HEK293 (cell line): ENCODE measurements around the gene CDH22.

Experiments
- CTCF ChIA-PET: fragments of 350-600 bp; formaldehyde crosslinking; extraction: SDS; loops from one replicate; lab custom pipeline; 2021; ENCODE audit warnings: antibody characterized with exemption; lab: Yijun Ruan, JAX
- POLR2A ChIA-PET: fragments of 300-600 bp; formaldehyde crosslinking; extraction: SDS; loops from one replicate; lab custom pipeline; 2020; ENCODE audit warnings: antibody characterized with exemption, inconsistent platforms; lab: Yijun Ruan, JAX
- H3K27ac ChIP-seq: fragments of 200-500 bp; sonication (Bioruptor generic); 2 replicates; pipeline ENCODE4 v1.5.1; 2014; ENCODE audit warnings: low read depth, low read length, control low read depth, inconsistent platforms; ENCODE audit errors: extremely low read depth
- H3K36me3 ChIP-seq, 2 experiments: fragments of 200-500 bp in 1 of 2; sonication (Bioruptor generic) in 1 of 2; 1 replicate in 1 of 2; 2 replicates in 1 of 2; pipeline ENCODE4 v1.5.1; 2014 to 2017; ENCODE audit warnings: inconsistent platforms in 2 of 2, low read length in 2 of 2; ENCODE audit not compliant: control insufficient read depth in 2 of 2, insufficient read depth in 1 of 2
- H3K4me1 ChIP-seq: fragments of 200-500 bp; sonication (Bioruptor generic); 2 replicates; pipeline ENCODE4 v1.5.1; 2014; ENCODE audit warnings: mild to moderate bottlenecking, low read length, inconsistent platforms; ENCODE audit not compliant: control insufficient read depth, insufficient read depth
- H3K4me3 ChIP-seq: 2 replicates; pipeline ENCODE4 v1.5.1; 2011; ENCODE audit warnings: low read depth, mild to moderate bottlenecking, control low read depth, low read length, moderate library complexity
- H3K9me3 ChIP-seq: fragments of 200-500 bp; sonication (Bioruptor generic); 2 replicates; pipeline ENCODE4 v1.5.1; 2014; ENCODE audit warnings: low read depth, low read length, inconsistent platforms; ENCODE audit not compliant: control insufficient read depth, insufficient read depth
- BCL11A ChIP-seq: fragments of 450-650 bp; formaldehyde crosslinking; IDR thresholded peaks from 2 replicates; pipeline ENCODE4 v1.5.1; 2016; ENCODE audit warnings: low read depth, missing biosample characterization, missing genetic modification characterization
- EGR2 ChIP-seq: fragments of 450-650 bp; formaldehyde crosslinking; IDR thresholded peaks from 2 replicates; pipeline ENCODE4 v1.5.1; 2016; ENCODE audit warnings: low read depth, missing biosample characterization, missing genetic modification characterization
- GLI4 ChIP-seq: fragments of 450-650 bp; formaldehyde crosslinking; IDR thresholded peaks from 2 replicates; pipeline ENCODE4 v1.5.1; 2016; ENCODE audit warnings: missing biosample characterization, missing genetic modification characterization
- GLIS2 ChIP-seq: fragments of 450-650 bp; formaldehyde crosslinking; IDR thresholded peaks from 2 replicates; pipeline ENCODE4 v1.5.1; 2016; ENCODE audit warnings: missing biosample characterization, missing genetic modification characterization
- HOXA7 ChIP-seq: sonication (generic); formaldehyde crosslinking; IDR thresholded peaks from 2 replicates; pipeline ENCODE4 v1.8.1; 2022; ENCODE audit warnings: missing genetic modification reagents, borderline replicate concordance
- MZF1 ChIP-seq: fragments of 450-650 bp; formaldehyde crosslinking; IDR thresholded peaks from 2 replicates; pipeline ENCODE4 v1.5.1; 2017; ENCODE audit warnings: missing biosample characterization, missing genetic modification characterization, borderline replicate concordance
- YY2 ChIP-seq: fragments of 450-650 bp; formaldehyde crosslinking; IDR thresholded peaks from 2 replicates; pipeline ENCODE4 v1.5.1; 2016; ENCODE audit warnings: missing biosample characterization, missing genetic modification characterization
- ZBTB20 ChIP-seq: fragments of 450-650 bp; formaldehyde crosslinking; IDR thresholded peaks from 2 replicates; pipeline ENCODE4 v1.5.1; 2016; ENCODE audit warnings: missing biosample characterization, missing genetic modification characterization
- ZBTB8A ChIP-seq: fragments of 450-650 bp; formaldehyde crosslinking; IDR thresholded peaks from 2 replicates; pipeline ENCODE4 v1.5.1; 2016; ENCODE audit warnings: missing biosample characterization, missing genetic modification characterization
- ZFHX2 ChIP-seq: fragments of 450-650 bp; formaldehyde crosslinking; conservative IDR thresholded peaks from 2 replicates; pipeline ENCODE4 v1.5.1; 2016; ENCODE audit warnings: missing biosample characterization, missing genetic modification characterization
- ZFP41 ChIP-seq: fragments of 450-650 bp; formaldehyde crosslinking; IDR thresholded peaks from 2 replicates; pipeline ENCODE4 v1.5.1; 2016; ENCODE audit warnings: missing biosample characterization, missing genetic modification characterization, borderline replicate concordance
- ZNF121 ChIP-seq: fragments of 450-650 bp; formaldehyde crosslinking; IDR thresholded peaks from 2 replicates; pipeline ENCODE4 v1.5.1; 2016; ENCODE audit warnings: missing biosample characterization, missing genetic modification characterization
- ZNF155 ChIP-seq: fragments of 450-650 bp; formaldehyde crosslinking; IDR thresholded peaks from 2 replicates; pipeline ENCODE4 v1.5.1; 2016; ENCODE audit warnings: missing biosample characterization, missing genetic modification characterization
- ZNF169 ChIP-seq: fragments of 450-650 bp; formaldehyde crosslinking; IDR thresholded peaks from 2 replicates; pipeline ENCODE4 v1.5.1; 2016; ENCODE audit warnings: missing biosample characterization, missing genetic modification characterization
- ZNF175 ChIP-seq: fragments of 450-650 bp; formaldehyde crosslinking; IDR thresholded peaks from 2 replicates; pipeline ENCODE4 v1.5.1; 2016; ENCODE audit warnings: missing biosample characterization, missing genetic modification characterization
- ZNF223 ChIP-seq: fragments of 450-650 bp; formaldehyde crosslinking; IDR thresholded peaks from 2 replicates; pipeline ENCODE4 v1.5.1; 2016; ENCODE audit warnings: missing biosample characterization, missing genetic modification characterization
- ZNF311 ChIP-seq: fragments of 450-650 bp; formaldehyde crosslinking; IDR thresholded peaks from 2 replicates; pipeline ENCODE4 v1.5.1; 2017; ENCODE audit warnings: missing biosample characterization, missing genetic modification characterization, borderline replicate concordance
- ZNF404 ChIP-seq: fragments of 450-650 bp; formaldehyde crosslinking; IDR thresholded peaks from 2 replicates; pipeline ENCODE4 v1.5.1; 2017; ENCODE audit warnings: missing biosample characterization, missing genetic modification characterization
- ZNF529 ChIP-seq: fragments of 450-650 bp; formaldehyde crosslinking; IDR thresholded peaks from 2 replicates; pipeline ENCODE4 v1.5.1; 2017; ENCODE audit warnings: missing genetic modification characterization, missing biosample characterization; ENCODE audit not compliant: insufficient replicate concordance
- ZNF560 ChIP-seq: fragments of 450-650 bp; formaldehyde crosslinking; IDR thresholded peaks from 2 replicates; pipeline ENCODE4 v1.5.1; 2017; ENCODE audit warnings: missing biosample characterization, missing genetic modification characterization, borderline replicate concordance
- ZNF596 ChIP-seq: fragments of 450-650 bp; IDR thresholded peaks from 2 replicates; pipeline ENCODE4 v1.5.0; 2018; ENCODE audit warnings: missing biosample characterization, mild to moderate bottlenecking, missing genetic modification characterization, moderate library complexity
- ZNF621 ChIP-seq: fragments of 450-650 bp; formaldehyde crosslinking; IDR thresholded peaks from 2 replicates; pipeline ENCODE4 v1.5.1; 2017; ENCODE audit warnings: missing biosample characterization, missing genetic modification characterization
- ZNF623 ChIP-seq: fragments of 450-650 bp; formaldehyde crosslinking; IDR thresholded peaks from 2 replicates; pipeline ENCODE4 v1.5.1; 2016; ENCODE audit warnings: missing biosample characterization, missing genetic modification characterization
- ZNF626 ChIP-seq: fragments of 450-650 bp; sonication (Bioruptor Pico); formaldehyde crosslinking; IDR thresholded peaks from 2 replicates; pipeline ENCODE4 v1.5.1; 2018; ENCODE audit warnings: missing biosample characterization, missing genetic modification characterization, inconsistent platforms
- TF ChIP-seq, protein P1 (sequence below): fragments of 450-650 bp; formaldehyde crosslinking; IDR thresholded peaks from 2 replicates; pipeline ENCODE4 v1.5.1; 2016; ENCODE audit warnings: missing biosample characterization, missing genetic modification characterization

Gene CDH22

DNA sequence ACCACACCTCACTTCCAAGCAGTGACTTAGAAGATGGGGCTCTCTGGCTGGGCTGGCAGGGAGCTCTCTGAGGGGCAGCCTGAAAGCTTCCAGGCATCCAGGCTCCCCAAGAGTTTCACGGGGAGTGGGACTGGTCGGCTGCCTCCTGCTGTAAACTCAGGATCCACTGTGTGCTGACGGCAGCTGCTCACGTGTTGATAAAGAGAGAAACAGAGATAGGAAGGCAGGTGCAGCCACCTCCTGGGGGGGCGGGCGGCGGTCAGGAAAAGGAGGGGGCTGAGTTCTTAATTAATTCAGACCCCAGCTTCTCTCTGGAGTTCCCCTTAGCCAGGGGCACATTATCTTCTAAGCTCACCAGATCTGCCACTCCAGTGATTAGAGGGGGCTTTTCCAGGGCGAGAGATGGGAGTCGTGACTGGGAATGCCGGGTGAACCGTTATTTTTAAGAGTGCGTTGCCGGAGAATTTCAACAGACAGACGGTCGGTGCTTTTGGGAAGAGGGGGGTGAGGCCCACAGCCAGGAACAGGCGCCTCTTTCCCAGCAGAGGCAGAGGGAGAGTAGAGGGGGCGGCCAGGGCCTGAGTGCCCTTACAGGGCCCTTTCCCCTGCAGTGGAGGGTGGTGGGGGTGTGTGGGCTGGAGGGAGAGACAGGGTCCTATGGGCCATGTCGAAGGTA is 119.3 kb downstream of the CDH22 start (continued):
- TF ChIP-seq HOXA7 (CRISPR knock-in tag) (no peak), BCL11A (tag by site-specific recombination) (no peak), ZNF155 (tag by site-specific recombination) (no peak), ZBTB8A (tag by site-specific recombination) (no peak), ZNF404 (tag by site-specific recombination) (no peak), ZNF560 (tag by site-specific recombination) (no peak), ZNF169 (no peak), ZNF596 (tag by site-specific recombination) (no peak), ZNF626 (tag by site-specific recombination) (no peak), ZNF175 (tag by site-specific recombination) (no peak)
- TF ChIP-seq, protein P1, sequence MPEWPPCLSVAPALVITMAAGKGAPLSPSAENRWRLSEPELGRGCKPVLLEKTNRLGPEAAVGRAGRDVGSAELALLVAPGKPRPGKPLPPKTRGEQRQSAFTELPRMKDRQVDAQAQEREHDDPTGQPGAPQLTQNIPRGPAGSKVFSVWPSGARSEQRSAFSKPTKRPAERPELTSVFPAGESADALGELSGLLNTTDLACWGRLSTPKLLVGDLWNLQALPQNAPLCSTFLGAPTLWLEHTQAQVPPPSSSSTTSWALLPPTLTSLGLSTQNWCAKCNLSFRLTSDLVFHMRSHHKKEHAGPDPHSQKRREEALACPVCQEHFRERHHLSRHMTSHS (tag by site-specific recombination) = no peak

DNA sequence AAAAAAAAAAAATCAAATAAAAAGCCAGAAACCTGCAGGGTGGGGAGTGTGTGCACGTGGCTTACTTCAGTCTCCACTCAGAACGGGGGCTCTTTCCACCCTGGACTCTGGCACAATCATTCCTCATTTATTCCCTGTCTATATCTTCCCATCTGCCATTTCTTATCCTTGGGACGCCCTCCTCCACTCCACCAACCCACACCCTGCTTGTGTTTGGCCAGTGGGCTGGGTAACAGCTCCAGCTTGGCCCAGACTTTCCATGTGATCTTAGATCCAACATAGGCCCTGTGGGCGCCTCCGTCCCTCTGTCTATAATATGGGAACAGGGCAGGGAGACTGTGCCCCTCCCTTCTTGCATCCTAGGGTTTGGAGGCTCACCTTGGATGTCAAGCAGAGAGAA is 122.1 kb downstream of the CDH22 start:
- Histone ChIP-seq H3K4me3 (no peak overlapping the region), H3K36me3 (no peaks in the 10 kb centered on the region), H3K27ac (no peak overlapping the region)
- CTCF ChIA-PET = interaction anchor here (0.9 to 2.9 kb wide), 2 partner anchors 11 to 12 kb away, joined by 4 to 10 read pairs; no protein-coding TSS in a partner anchor
- no peak for TF ChIP-seq ZNF529
- TF ChIP-seq ZNF311 = no peak
- no peak for TF ChIP-seq ZNF169
- TF ChIP-seq ZBTB20 (tag by site-specific recombination) = no peak
- TF ChIP-seq EGR2 = peak; percentile 57; the same call in 1 of the 2 replicates
- TF ChIP-seq ZFP41 = no peak
- TF ChIP-seq ZBTB8A (tag by site-specific recombination) = no peak
- TF ChIP-seq ZNF223 = no peak
- no peak for TF ChIP-seq GLIS2 (tag by site-specific recombination)
- 0 out of 2 replicates have a peak, but pooled peaks have one; percentile 26 for TF ChIP-seq ZFHX2 (tag by site-specific recombination)
- TF ChIP-seq, all 188 proteins: peak for 2
- H3K9me3 ChIP-seq = no peaks in the 10 kb centered on the region
- no peaks in the 10 kb centered on the region for H3K4me1 ChIP-seq
- POLR2A ChIA-PET = no interaction called here

DNA sequence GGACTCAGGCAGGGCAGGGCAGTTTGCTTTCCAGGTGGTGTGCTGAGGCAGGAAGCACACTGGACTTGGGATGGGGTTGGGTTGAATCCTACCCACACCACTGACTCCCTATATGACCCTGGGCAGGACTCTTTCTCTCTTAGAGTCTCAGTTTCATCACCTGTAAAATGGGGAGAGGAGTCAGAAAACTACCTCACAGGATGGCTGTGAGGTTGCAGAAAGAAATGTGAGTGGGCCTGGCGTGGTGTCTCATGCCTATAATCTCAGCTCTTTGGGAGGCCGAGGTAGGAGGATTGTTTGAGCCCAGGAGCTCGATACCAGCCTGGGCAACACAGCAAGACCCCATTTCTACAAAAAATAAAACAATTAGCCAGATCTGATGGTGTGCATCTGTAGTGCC is 122.9 kb downstream of the CDH22 start:
- no peak for TF ChIP-seq MZF1
- peak; percentile 68 for TF ChIP-seq ZNF121 (tag by site-specific recombination)
- H3K36me3 ChIP-seq = no peaks in the 10 kb centered on the region
- no peaks in the 10 kb centered on the region for H3K4me1 ChIP-seq
- ChIA-PET CTCF (interaction anchor here (2.9 kb wide), 1 partner anchor 11 kb away, joined by 10 read pairs; no protein-coding TSS in a partner anchor), POLR2A (no interaction called here)
- no peak overlapping the region for H3K27ac ChIP-seq
- H3K9me3 ChIP-seq = no peaks in the 10 kb centered on the region
- no peak overlapping the region for H3K4me3 ChIP-seq

DNA sequence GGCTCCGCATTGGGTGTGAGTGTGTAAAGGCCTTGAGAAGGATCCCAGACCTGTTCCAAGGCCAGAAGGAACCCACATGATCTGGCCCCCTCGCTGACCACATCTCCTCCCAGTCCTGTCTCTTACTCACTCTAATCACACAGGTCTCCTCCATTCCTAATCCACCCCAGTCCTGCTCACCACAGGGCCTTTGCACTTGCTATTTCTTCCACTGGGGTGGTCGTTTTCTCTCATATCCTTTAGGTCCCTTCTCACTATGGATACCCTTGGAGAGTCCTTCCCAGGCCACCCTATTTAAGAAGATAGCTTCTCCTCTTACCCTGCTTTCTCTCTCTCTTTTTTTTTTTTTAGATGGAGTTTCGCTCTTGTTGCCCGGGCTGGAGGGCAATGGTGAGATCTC is 124.5 kb downstream of the CDH22 start:
- POLR2A ChIA-PET = no interaction called here
- CTCF ChIA-PET = interaction anchor here (2.9 kb wide), 1 partner anchor 10 kb away, joined by 10 read pairs; no protein-coding TSS in a partner anchor
- no peak overlapping the region for H3K27ac ChIP-seq
- no peaks in the 10 kb centered on the region for H3K36me3 ChIP-seq
- TF ChIP-seq ZNF623 (tag by site-specific recombination) = peak; percentile 96
- no peak for TF ChIP-seq GLI4 (tag by site-specific recombination)
- TF ChIP-seq YY2 (tag by site-specific recombination) = no peak
- no peak for TF ChIP-seq ZNF621 (tag by site-specific recombination)
- no peaks in the 10 kb centered on the region for H3K4me1 ChIP-seq
- H3K9me3 ChIP-seq = no peaks in the 10 kb centered on the region
- H3K4me3 ChIP-seq = no peak overlapping the region
